Ramos (cell line): ENCODE measurements around the gene SPAST.
"Not testable (repeated sequence)": the region's sequence is repeated elsewhere in the genome, so short reads cannot be mapped to it uniquely, and the experiment has no call there.

ENCODE experiments used
- in situ Hi-C: fragments of 300-500 bp; cut with MboI; formaldehyde crosslinking; loops from one replicate; pipeline ENCODE4 v1.14.3; 2022; ENCODE audit warnings: low sequenced_read_pairs; ENCODE audit not compliant: unreplicated experiment

The SPAST gene

DNA sequence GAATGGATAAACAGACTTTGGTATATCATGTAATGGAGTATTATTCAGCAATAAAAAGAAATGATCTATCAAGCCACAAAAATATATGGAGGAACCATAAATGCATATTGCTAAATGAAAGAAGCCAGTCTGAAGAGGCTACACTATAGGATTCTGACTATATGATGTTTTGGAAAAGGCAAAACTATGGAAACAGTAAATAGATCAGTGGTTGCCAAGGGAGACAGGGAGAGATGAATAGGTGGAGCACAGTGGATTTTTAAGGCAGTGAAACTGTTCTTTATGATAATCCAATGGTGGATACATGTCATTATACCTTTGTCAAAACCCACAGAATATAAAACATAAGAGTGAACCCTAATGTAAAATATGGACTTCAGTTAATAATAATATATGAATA lies 61.3 kb downstream of the SPAST start:
- in situ Hi-C loops, result no loop called here

DNA sequence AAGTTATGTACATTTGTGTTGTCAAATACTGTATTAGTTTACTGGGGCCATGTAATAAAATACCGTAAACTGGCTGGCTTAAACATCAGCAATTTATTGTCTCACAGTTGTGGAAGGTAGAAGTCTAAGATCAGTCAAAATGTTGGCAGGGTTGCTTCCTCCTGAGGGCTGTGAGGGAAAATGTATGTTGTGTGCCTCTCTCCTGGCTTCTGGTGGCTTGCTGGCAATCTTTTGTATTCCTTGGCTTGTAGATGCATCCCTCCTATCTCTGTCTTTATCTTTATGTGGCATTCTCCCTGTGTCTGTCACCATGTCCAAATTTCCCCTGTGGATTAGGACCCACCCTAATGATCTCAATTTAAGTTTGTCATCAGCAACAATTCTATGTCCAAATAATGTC lies 65.3 kb downstream of the SPAST start:
- in situ Hi-C loops, result no loop called here

GRCh38 chr2:32129086-32129485 lies 65.7 kb downstream of the SPAST start:
- in situ Hi-C loops, result no loop called here

- in situ Hi-C loops, result no loop called here
These were observed 72.1 kb downstream of the SPAST start for GRCh38 chr2:32135409-32135808.

DNA sequence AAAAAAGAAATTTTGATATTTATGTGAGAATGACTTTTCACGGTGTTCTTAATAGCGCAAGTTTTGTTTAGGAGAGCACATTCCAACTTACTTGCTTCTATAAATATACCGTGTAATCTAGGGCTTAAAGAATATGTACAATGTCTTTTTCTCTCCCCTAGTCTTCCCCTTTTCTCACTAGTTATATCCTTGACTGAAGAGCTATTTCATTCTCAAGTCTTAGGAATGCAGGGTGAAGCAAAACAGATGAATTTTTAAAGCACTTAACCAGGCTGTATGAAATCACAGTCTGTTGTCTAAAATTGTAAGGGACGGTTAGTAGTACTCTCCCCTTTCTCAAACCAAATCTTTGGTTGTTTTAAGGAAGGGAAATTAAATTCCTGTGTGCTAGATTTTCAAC lies 72.7 kb downstream of the SPAST start:
- in situ Hi-C loops, result no loop called here

GRCh38 chr2:32151544-32151943 lies 88.2 kb downstream of the SPAST start:
- in situ Hi-C loops, result not testable (repeated sequence)

GRCh38 chr2:32159678-32160077 lies 96.3 kb downstream of the SPAST start:
- in situ Hi-C loops, result no loop called here

- in situ Hi-C loops, result no loop called here
These were observed 97.9 kb downstream of the SPAST start for GRCh38 chr2:32161296-32161695.

DNA sequence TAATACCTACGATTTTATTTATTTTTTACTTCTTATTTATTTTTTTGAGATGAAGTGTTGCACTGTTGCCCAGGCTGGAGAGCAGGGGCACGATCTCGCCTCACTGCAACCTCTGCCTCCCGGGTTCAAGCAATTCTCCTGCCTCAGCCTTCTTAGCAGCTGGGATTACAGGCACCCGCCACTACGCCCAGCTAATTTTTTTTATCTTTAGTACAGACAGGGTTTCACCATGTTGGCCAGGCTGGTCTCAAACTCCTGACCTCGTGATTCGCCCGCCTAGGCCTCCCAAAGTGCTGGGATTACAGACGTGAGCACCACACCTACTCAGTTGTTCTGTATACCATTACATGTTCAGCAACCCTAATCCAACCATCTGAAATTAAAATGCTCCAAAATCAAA lies 100.9 kb downstream of the SPAST start:
- in situ Hi-C loops, result not testable (repeated sequence)

DNA sequence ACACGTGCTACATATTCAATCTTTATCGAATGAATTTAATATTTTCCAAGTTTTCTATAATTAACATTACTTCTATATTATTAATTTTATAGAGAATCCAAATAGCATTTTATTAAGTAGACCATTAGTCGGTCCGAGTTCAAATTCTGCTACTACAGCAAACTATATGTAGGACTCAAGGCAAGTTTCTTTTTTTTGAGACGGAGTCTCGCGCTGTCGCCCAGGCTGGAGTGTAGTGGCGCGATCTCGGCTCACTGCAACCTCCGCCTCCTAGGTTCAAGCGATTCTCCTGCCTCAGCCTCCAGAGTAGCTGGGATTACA lies 101.6 kb downstream of the SPAST start:
- in situ Hi-C loops, result not testable (repeated sequence)

DNA sequence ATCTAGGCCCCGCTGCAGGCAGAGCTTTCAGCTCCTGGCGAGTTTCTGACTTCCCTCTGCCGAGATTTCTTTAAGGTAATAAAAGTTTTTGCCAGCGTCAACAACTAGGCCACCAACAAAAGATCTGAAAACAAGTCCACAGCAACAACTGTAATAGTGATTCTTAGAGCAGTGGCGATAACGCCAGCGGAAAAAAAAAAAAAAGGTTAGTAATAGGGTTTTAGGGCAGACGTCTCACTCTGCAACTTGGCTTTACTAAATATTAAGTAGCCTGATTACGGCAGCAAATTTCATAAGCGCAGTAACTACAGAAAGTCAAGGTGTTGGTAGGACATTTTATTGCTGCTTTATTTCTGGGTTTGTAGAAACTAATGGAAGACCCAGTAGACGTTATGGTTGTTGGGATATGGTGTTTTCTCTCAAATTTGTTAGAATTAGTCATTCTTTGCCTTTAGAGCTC lies 102.8 kb downstream of the SPAST start:
- in situ Hi-C loops, result no loop called here

DNA sequence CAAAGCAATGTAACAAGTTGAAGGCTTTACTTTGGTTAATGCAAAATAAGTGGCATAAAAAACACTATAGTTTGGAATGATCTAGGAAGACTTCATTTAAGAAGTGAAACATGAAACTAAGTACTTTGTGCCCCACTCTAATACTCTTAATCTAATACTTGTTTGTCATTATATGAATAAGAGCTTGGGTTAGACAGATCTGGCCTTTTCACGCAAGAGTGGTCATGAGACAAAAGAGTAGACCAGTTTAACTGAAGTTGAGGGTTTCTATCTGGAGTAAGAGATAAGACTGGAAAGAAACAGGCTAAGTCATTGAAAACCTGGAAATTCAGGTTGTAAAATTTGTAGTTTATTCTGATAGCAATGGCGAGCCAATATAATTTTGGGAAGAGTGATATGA lies 105.2 kb downstream of the SPAST start:
- in situ Hi-C loops, result no loop called here

- in situ Hi-C loops, result no loop called here
These were observed 109.5 kb downstream of the SPAST start for GRCh38 chr2:32172870-32173269.

- in situ Hi-C loops, result no loop called here
These were observed 119.3 kb downstream of the SPAST start for GRCh38 chr2:32182667-32183066.

GRCh38 chr2:32189011-32189410 lies 125.7 kb downstream of the SPAST start:
- in situ Hi-C loops, result no loop called here

GRCh38 chr2:32192418-32192817 lies 129.1 kb downstream of the SPAST start:
- in situ Hi-C loops, result no loop called here

DNA sequence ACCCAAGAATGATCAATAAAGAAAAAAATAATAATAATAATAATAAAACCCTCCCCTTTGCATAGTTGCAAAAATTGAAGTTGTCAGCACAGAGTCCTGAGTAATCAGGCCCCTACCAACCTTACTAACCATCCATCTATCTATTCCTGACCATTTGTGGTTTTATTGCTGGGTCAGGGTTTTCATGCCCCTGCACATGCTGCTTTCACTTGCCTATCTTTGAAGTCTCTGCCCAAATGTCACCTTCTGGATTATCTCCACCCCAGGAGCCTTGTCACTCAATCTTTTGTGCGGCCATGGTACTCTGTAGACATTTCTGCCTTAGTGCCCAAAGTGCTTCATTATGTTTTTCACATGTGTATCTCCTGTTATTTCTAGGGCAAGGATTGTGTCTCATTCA lies 137.5 kb downstream of the SPAST start:
- in situ Hi-C loops, result no loop called here

- in situ Hi-C loops, result not testable (repeated sequence)
These were observed 140.1 kb downstream of the SPAST start for GRCh38 chr2:32203428-32203827.
